ENCODE data around the gene MAST4. TPM values are rescaled to one million over a fixed set of nuclear protein-coding genes. Genes with fewer than 3 reads are reported as not detected.

Gene MAST4
- total and polyA plus RNA-seq, 2 of the 8 experiments (the other 6 are each of a cell fraction or from before 2014, with no cell fraction given): 1.5 to 2.6 TPM

DNA sequence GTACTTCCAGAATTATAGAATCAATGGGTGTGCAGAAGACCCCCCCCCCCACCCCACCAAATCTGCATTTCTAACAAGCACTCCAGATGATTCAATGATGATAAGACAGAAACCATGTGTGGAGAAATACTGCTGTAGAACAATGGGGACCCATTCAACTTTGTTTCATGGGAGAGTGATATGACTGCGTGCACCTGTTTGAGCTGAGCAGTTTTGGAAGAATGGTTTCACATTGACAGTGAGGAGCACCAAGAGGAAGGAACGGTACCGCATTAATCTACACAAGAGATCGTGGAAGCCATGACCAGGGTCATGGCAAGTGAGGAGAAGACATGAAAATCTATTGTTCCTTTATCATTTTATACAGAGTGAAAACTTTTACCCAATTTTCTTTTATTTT is 397.7 kb downstream of the MAST4 start (continued):
- TF ChIP-seq NANOG (IDR thresholded peaks at IDR 0.05; ENCODE audit: insufficient read depth, low read depth, low read length, poor library complexity, severe bottlenecking): no peak
- TF ChIP-seq YY1 (IDR thresholded peaks at IDR 0.05; ENCODE audit: low read depth, low read length): no peak
- no peak for TF ChIP-seq SP4 (IDR thresholded peaks at IDR 0.05; ENCODE audit: low read length)

Data from H1 (cell line).